ENCODE measurements around the gene TRIM33.

TRIM33 gene

GRCh38 chr1:114347431-114348209 lies 163.4 kb downstream of the TRIM33 start:
- no peak overlapping the region for H3K27ac ChIP-seq (ENCODE audit: low read depth, low read length)
- H3K79me2 ChIP-seq (ENCODE audit: control insufficient read depth, low read length) = no peaks in the 10 kb centered on the region
- no peak overlapping the region for H3K4me3 ChIP-seq (ENCODE audit: low read length)
- peaks cover 10% of the 10 kb centered on the region for H3K4me1 ChIP-seq (ENCODE audit: control insufficient read depth, low read length)
- TF ChIP-seq EZH2phosphoT487 (IDR thresholded peaks at IDR 0.05; ENCODE audit: borderline replicate concordance, low read length) = no peak
- TF ChIP-seq CTCF (IDR thresholded peaks at IDR 0.05; ENCODE audit: low read depth, low read length, poor library complexity, severe bottlenecking) = no peak
- H4K20me1 ChIP-seq (ENCODE audit: control insufficient read depth, insufficient read depth, low read depth, low read length) = no peaks in the 10 kb centered on the region
- no peaks in the 10 kb centered on the region for H3K9me3 ChIP-seq (ENCODE audit: control insufficient read depth, insufficient read depth, low read length)
- H3K4me2 ChIP-seq (ENCODE audit: low read length) = no peak overlapping the region
- H3K27me3 ChIP-seq (ENCODE audit: control insufficient read depth, low read length) = peaks cover 4% of the 10 kb centered on the region
- no peaks in the 10 kb centered on the region for H3K9me2 ChIP-seq (replicated peaks; ENCODE audit: control insufficient read depth, low read length)
- H3F3A ChIP-seq (ENCODE audit: control insufficient read depth, insufficient read depth) = no peaks in the 10 kb centered on the region
- H3K36me3 ChIP-seq (ENCODE audit: control insufficient read depth, low read length) = no peaks in the 10 kb centered on the region

- peak overlapping the region; percentile 85 for H3K4me2 ChIP-seq (ENCODE audit: low read length)
- H3K27me3 ChIP-seq (ENCODE audit: control insufficient read depth, low read length) = peaks cover 11% of the 10 kb centered on the region
- no peaks in the 10 kb centered on the region for H3K79me2 ChIP-seq (ENCODE audit: control insufficient read depth, low read length)
- no peaks in the 10 kb centered on the region for H3K9me2 ChIP-seq (replicated peaks; ENCODE audit: control insufficient read depth, low read length)
- TF ChIP-seq EZH2phosphoT487 (IDR thresholded peaks at IDR 0.05; ENCODE audit: borderline replicate concordance, low read length) (no peak), CTCF (IDR thresholded peaks at IDR 0.05; ENCODE audit: low read depth, low read length, poor library complexity, severe bottlenecking) (peak; percentile 100)
- H3K27ac ChIP-seq (ENCODE audit: low read depth, low read length) = no peak overlapping the region
- H3K4me1 ChIP-seq (ENCODE audit: control insufficient read depth, low read length) = peaks cover 10% of the 10 kb centered on the region
- H3F3A ChIP-seq (ENCODE audit: control insufficient read depth, insufficient read depth) = no peaks in the 10 kb centered on the region
- no peaks in the 10 kb centered on the region for H3K9me3 ChIP-seq (ENCODE audit: control insufficient read depth, insufficient read depth, low read length)
- peak overlapping the region; percentile 69 for H3K4me3 ChIP-seq (ENCODE audit: low read length)
- no peaks in the 10 kb centered on the region for H3K36me3 ChIP-seq (ENCODE audit: control insufficient read depth, low read length)
- no peaks in the 10 kb centered on the region for H4K20me1 ChIP-seq (ENCODE audit: control insufficient read depth, insufficient read depth, low read depth, low read length)
Observed at GRCh38 chr1:114346480-114347029, 164.4 kb downstream of the TRIM33 start.

GRCh38 chr1:114345930-114346479 lies 165.0 kb downstream of the TRIM33 start:
- no peak overlapping the region for H3K27ac ChIP-seq (ENCODE audit: low read depth, low read length)
- no peaks in the 10 kb centered on the region for H3K36me3 ChIP-seq (ENCODE audit: control insufficient read depth, low read length)
- H3K4me3 ChIP-seq (ENCODE audit: low read length) = peak overlapping the region; percentile 69
- no peaks in the 10 kb centered on the region for H3K79me2 ChIP-seq (ENCODE audit: control insufficient read depth, low read length)
- H3K4me1 ChIP-seq (ENCODE audit: control insufficient read depth, low read length) = peaks cover 10% of the 10 kb centered on the region
- H3K4me2 ChIP-seq (ENCODE audit: low read length) = peak overlapping the region; percentile 85
- H4K20me1 ChIP-seq (ENCODE audit: control insufficient read depth, insufficient read depth, low read depth, low read length) = no peaks in the 10 kb centered on the region
- H3F3A ChIP-seq (ENCODE audit: control insufficient read depth, insufficient read depth) = no peaks in the 10 kb centered on the region
- TF ChIP-seq CTCF (IDR thresholded peaks at IDR 0.05; ENCODE audit: low read depth, low read length, poor library complexity, severe bottlenecking) (no peak), EZH2phosphoT487 (IDR thresholded peaks at IDR 0.05; ENCODE audit: borderline replicate concordance, low read length) (no peak)
- no peaks in the 10 kb centered on the region for H3K9me3 ChIP-seq (ENCODE audit: control insufficient read depth, insufficient read depth, low read length)
- peaks cover 14% of the 10 kb centered on the region for H3K27me3 ChIP-seq (ENCODE audit: control insufficient read depth, low read length)
- H3K9me2 ChIP-seq (replicated peaks; ENCODE audit: control insufficient read depth, low read length) = no peaks in the 10 kb centered on the region

All from DOHH2 (cell line).